HEK293T (cell line): ENCODE data around the gene SLC4A2.

Experiments
- ARNT ChIP-seq: fragments of 450-650 bp; IDR thresholded peaks from 2 replicates; pipeline ENCODE4 v1.6.1; 2017; ENCODE audit warnings: mild to moderate bottlenecking
- BHLHE40 ChIP-seq: fragments of 450-650 bp; IDR thresholded peaks from 2 replicates; pipeline ENCODE4 v1.6.1; 2016; ENCODE audit warnings: mild to moderate bottlenecking, moderate library complexity, borderline replicate concordance
- ELF4 ChIP-seq: fragments of 450-650 bp; IDR thresholded peaks from 2 replicates; pipeline ENCODE4 v1.6.1; 2017; ENCODE audit warnings: antibody characterized with exemption
- FOXK2 ChIP-seq: fragments of 450-650 bp; IDR thresholded peaks from 2 replicates; pipeline ENCODE4 v1.6.1; 2016; ENCODE audit warnings: mild to moderate bottlenecking
- HDGF ChIP-seq: fragments of 450-650 bp; IDR thresholded peaks from 2 replicates; pipeline ENCODE4 v1.6.1; 2017; ENCODE audit warnings: antibody characterized with exemption, borderline replicate concordance
- L3MBTL2 ChIP-seq: fragments of 450-650 bp; conservative IDR thresholded peaks from 2 replicates; pipeline ENCODE4 v1.6.1; 2016; ENCODE audit warnings: mild to moderate bottlenecking
- NFRKB ChIP-seq: fragments of 450-650 bp; IDR thresholded peaks from 2 replicates; pipeline ENCODE4 v1.6.1; 2016; ENCODE audit warnings: mild to moderate bottlenecking, moderate library complexity
- SP1 ChIP-seq: fragments of 450-650 bp; IDR thresholded peaks from 2 replicates; pipeline ENCODE4 v1.6.1; 2017
- ZNF384 ChIP-seq: fragments of 450-650 bp; IDR thresholded peaks from 2 replicates; pipeline ENCODE4 v1.6.1; 2016

- TF ChIP-seq BHLHE40 (no peak), ARNT (no peak), ZNF384 (no peak), FOXK2 (no peak), NFRKB (no peak), HDGF (no peak), SP1 (no peak), ELF4 (no peak), L3MBTL2 (no peak)
Observed at GRCh38 chr7:151023232-151023631, 36.2 kb upstream of the SLC4A2 start.
